Neural cell (in vitro differentiated cells): Measurements from ENCODE around the gene KCNH6.

Experiments used
- EP300 ChIP-seq: fragments of 450-650 bp; conservative IDR thresholded peaks from 2 replicates; pipeline ENCODE4 v1.6.1; 2014; ENCODE audit warnings: antibody characterized with exemption, mild to moderate bottlenecking, moderate library complexity; ENCODE audit not compliant: poor library complexity, severe bottlenecking
- EZH2 ChIP-seq: fragments of 200-600, 300-800 bp; shearing (Covaris generic), sonication (generic); IDR thresholded peaks from 2 replicates; pipeline ENCODE4 v1.6.1; 2014; ENCODE audit warnings: antibody characterized with exemption, low read length, borderline replicate concordance, mild to moderate bottlenecking; ENCODE audit not compliant: insufficient read depth, poor library complexity, severe bottlenecking
- MXI1 ChIP-seq: fragments of 450-650 bp; conservative IDR thresholded peaks from 2 replicates; pipeline ENCODE4 v1.6.1; 2014; ENCODE audit warnings: antibody characterized with exemption, mild to moderate bottlenecking; ENCODE audit not compliant: poor library complexity, severe bottlenecking
- POLR2AphosphoS5 ChIP-seq: IDR thresholded peaks from 2 replicates; pipeline ENCODE4 v1.6.1; 2012
- RAD21 ChIP-seq: fragments of 450-650 bp; conservative IDR thresholded peaks from 2 replicates; pipeline ENCODE4 v1.6.1; 2014; ENCODE audit warnings: antibody characterized with exemption, mild to moderate bottlenecking, moderate library complexity
- SMC3 ChIP-seq: fragments of 450-650 bp; conservative IDR thresholded peaks from 2 replicates; pipeline ENCODE4 v1.6.1; 2014; ENCODE audit warnings: antibody characterized with exemption, mild to moderate bottlenecking, moderate library complexity; ENCODE audit not compliant: poor library complexity
- TAF1 ChIP-seq: IDR thresholded peaks from 2 replicates; pipeline ENCODE4 v1.6.1; 2012; ENCODE audit warnings: low read depth
- TF ChIP-seq, protein P1 (sequence below): fragments of 450-650 bp; IDR thresholded peaks from 2 replicates; pipeline ENCODE4 v1.5.1; 2014; ENCODE audit warnings: antibody characterized with exemption, mild to moderate bottlenecking, moderate library complexity; ENCODE audit not compliant: poor library complexity, severe bottlenecking

DNA sequence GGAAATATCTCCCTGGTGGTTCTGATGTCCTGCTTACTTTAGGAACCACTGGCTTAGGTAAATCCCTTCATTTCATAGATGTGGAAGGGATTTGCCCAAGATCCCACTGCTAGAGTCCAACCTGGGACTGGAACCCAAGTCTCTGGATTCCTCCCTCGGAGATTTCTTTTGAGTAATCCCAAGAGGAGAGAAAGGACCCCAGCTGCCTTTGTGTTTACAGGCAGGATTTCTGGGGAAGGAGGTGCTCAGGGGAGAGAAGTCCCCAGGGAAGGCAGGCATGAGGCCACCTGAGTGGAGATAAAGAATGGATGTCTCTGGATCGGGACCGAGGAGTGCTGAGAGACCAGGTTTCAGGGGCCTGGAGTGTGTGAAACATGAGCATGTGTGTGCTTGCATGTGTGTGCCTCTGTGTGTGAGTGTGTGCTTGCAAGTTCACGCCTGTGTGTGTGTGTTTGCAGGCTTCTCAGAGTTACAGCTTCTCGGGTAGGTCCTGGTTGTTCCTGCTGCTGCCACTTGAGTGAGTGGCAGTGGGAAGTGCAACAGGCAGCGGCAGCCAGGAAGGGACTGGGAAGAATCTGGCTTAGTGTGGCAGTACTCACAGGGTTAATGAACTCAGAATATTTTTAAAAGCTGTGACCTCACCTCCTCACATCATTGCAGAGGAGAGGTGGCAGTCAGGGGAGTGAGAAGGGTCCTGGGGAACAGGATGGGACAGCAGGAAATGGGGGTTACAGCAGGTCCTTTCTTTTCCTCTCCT, 2.2 kb downstream of the KCNH6 start:
- TF ChIP-seq, protein P1, sequence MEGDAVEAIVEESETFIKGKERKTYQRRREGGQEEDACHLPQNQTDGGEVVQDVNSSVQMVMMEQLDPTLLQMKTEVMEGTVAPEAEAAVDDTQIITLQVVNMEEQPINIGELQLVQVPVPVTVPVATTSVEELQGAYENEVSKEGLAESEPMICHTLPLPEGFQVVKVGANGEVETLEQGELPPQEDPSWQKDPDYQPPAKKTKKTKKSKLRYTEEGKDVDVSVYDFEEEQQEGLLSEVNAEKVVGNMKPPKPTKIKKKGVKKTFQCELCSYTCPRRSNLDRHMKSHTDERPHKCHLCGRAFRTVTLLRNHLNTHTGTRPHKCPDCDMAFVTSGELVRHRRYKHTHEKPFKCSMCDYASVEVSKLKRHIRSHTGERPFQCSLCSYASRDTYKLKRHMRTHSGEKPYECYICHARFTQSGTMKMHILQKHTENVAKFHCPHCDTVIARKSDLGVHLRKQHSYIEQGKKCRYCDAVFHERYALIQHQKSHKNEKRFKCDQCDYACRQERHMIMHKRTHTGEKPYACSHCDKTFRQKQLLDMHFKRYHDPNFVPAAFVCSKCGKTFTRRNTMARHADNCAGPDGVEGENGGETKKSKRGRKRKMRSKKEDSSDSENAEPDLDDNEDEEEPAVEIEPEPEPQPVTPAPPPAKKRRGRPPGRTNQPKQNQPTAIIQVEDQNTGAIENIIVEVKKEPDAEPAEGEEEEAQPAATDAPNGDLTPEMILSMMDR: no peak
- TF ChIP-seq TAF1 (no peak), MXI1 (no peak), EZH2 (no peak), POLR2AphosphoS5 (no peak), EP300 (no peak), SMC3 (no peak), RAD21 (no peak)
